HUES6 (cell line): ENCODE data around the gene ZNF681.
"Not testable (repeated sequence)": the region's sequence is repeated elsewhere in the genome, so short reads cannot be mapped to it uniquely, and the experiment has no call there.

Experiments
- H3K27ac ChIP-seq: 2 replicates; pipeline ENCODE4 v1.7.0; 2013; ENCODE audit warnings: low read depth, mild to moderate bottlenecking, low read length, inconsistent platforms
- H3K27me3 ChIP-seq: 2 replicates; pipeline ENCODE4 v1.6.1; 2013; ENCODE audit warnings: low read length; ENCODE audit not compliant: control insufficient read depth, insufficient read depth
- H3K36me3 ChIP-seq: 2 replicates; pipeline ENCODE4 v1.6.1; 2013; ENCODE audit warnings: low read length; ENCODE audit not compliant: control insufficient read depth, insufficient read depth
- H3K4me1 ChIP-seq: 2 replicates; pipeline ENCODE4 v1.6.1; 2013; ENCODE audit warnings: low read length; ENCODE audit not compliant: control insufficient read depth, insufficient read depth
- H3K4me3 ChIP-seq: 2 replicates; pipeline ENCODE4 v1.5.1; 2013; ENCODE audit warnings: low read depth, low read length
- H3K9ac ChIP-seq: one replicate; pipeline ENCODE4 v1.6.1; 2013; ENCODE audit warnings: mild to moderate bottlenecking, low read length
- H3K9me3 ChIP-seq: 2 replicates; pipeline ENCODE4 v1.6.1; 2013; ENCODE audit warnings: low read depth, low read length; ENCODE audit not compliant: control insufficient read depth, insufficient read depth

Gene ZNF681

GRCh38 chr19:23789246-23789645, 30.6 kb upstream of the ZNF681 start:
- no peak overlapping the region for H3K4me3 ChIP-seq
- no peaks in the 10 kb centered on the region for H3K27me3 ChIP-seq
- H3K9ac ChIP-seq: no peak overlapping the region
- H3K9me3 ChIP-seq: peaks cover 2% of the 10 kb centered on the region; the same call in 1 of the 2 replicates
- H3K36me3 ChIP-seq: peaks cover 67% of the 10 kb centered on the region
- no peak overlapping the region for H3K27ac ChIP-seq
- no peaks in the 10 kb centered on the region for H3K4me1 ChIP-seq

DNA sequence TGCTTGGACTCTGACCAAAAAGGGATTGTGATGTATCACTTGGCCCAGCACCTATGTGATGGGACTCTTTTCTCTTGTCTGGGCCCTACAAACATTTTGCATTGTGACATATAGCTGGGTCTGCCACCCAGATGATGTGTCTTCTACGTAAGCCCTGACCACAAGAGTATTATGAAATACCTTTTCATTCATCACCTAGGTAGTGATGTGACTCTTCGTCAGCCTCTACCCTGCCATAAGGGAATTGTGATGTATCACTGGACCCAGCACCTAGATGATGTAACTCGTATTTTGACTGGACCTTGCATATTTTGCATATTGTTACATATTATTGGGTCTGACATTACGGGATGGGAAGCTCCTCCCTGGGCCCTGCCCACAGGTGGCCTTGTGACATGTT, 29.7 kb upstream of the ZNF681 start:
- no peaks in the 10 kb centered on the region for H3K4me1 ChIP-seq
- H3K4me3 ChIP-seq: no peak overlapping the region
- H3K36me3 ChIP-seq: peaks cover 75% of the 10 kb centered on the region
- H3K27me3 ChIP-seq: no peaks in the 10 kb centered on the region
- H3K9ac ChIP-seq: no peak overlapping the region
- no peak overlapping the region for H3K27ac ChIP-seq
- H3K9me3 ChIP-seq: peaks cover 2% of the 10 kb centered on the region; the same call in 1 of the 2 replicates

- Histone ChIP-seq H3K36me3 (peaks cover 85% of the 10 kb centered on the region), H3K9me3 (peaks cover 1% of the 10 kb centered on the region; the same call in 1 of the 2 replicates), H3K4me1 (no peaks in the 10 kb centered on the region), H3K4me3 (no peak overlapping the region), H3K27ac (no peak overlapping the region), H3K27me3 (no peaks in the 10 kb centered on the region), H3K9ac (no peak overlapping the region)
Measured at GRCh38 chr19:23787106-23787505, 28.4 kb upstream of the ZNF681 start.

GRCh38 chr19:23785982-23786381, 27.3 kb upstream of the ZNF681 start:
- Histone ChIP-seq H3K27ac (no peak overlapping the region), H3K9me3 (no peaks in the 10 kb centered on the region; the same call in 1 of the 2 replicates), H3K4me3 (no peak overlapping the region), H3K4me1 (no peaks in the 10 kb centered on the region), H3K9ac (no peak overlapping the region), H3K27me3 (no peaks in the 10 kb centered on the region), H3K36me3 (peaks cover 95% of the 10 kb centered on the region)

DNA sequence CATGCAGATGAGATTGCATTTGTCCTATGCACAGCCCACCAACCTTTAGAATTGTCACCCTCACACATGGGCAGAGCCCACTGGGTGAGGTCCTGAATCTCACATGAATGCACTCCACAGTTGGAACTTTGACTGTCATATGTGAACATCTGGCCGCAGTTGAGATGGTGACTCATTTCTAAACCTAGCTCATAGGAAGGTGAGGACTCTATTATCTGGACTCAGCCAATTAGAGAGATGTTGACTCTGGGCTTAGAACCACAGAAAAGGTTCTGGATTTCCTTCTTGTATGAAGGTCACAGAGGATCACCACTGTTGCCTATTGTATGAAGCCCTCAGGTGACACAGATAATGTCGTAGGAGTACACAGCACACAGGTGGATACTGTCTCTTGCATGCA, 25.6 kb upstream of the ZNF681 start:
- Histone ChIP-seq H3K4me1 (no peaks in the 10 kb centered on the region), H3K27ac (no peak overlapping the region), H3K27me3 (no peaks in the 10 kb centered on the region), H3K9ac (no peak overlapping the region), H3K4me3 (no peak overlapping the region), H3K9me3 (no peaks in the 10 kb centered on the region), H3K36me3 (peaks cover 97% of the 10 kb centered on the region)

- no peaks in the 10 kb centered on the region for H3K9me3 ChIP-seq
- no peaks in the 10 kb centered on the region for H3K4me1 ChIP-seq
- no peak overlapping the region for H3K9ac ChIP-seq
- H3K4me3 ChIP-seq: no peak overlapping the region
- no peaks in the 10 kb centered on the region for H3K27me3 ChIP-seq
- peaks cover 95% of the 10 kb centered on the region for H3K36me3 ChIP-seq
- no peak overlapping the region for H3K27ac ChIP-seq
Measured at GRCh38 chr19:23783636-23784035, 24.9 kb upstream of the ZNF681 start.

- H3K27ac ChIP-seq: no peak overlapping the region
- H3K9me3 ChIP-seq: no peaks in the 10 kb centered on the region
- no peaks in the 10 kb centered on the region for H3K27me3 ChIP-seq
- peaks cover 93% of the 10 kb centered on the region for H3K36me3 ChIP-seq
- no peak overlapping the region for H3K9ac ChIP-seq
- H3K4me1 ChIP-seq: no peaks in the 10 kb centered on the region
- H3K4me3 ChIP-seq: no peak overlapping the region
Measured at GRCh38 chr19:23779645-23780044, 21.0 kb upstream of the ZNF681 start.

GRCh38 chr19:23778566-23778965, 19.9 kb upstream of the ZNF681 start:
- H3K9me3 ChIP-seq: no peaks in the 10 kb centered on the region
- H3K27ac ChIP-seq: no peak overlapping the region
- peaks cover 93% of the 10 kb centered on the region for H3K36me3 ChIP-seq
- no peaks in the 10 kb centered on the region for H3K4me1 ChIP-seq
- H3K9ac ChIP-seq: no peak overlapping the region
- no peaks in the 10 kb centered on the region for H3K27me3 ChIP-seq
- H3K4me3 ChIP-seq: no peak overlapping the region

- not testable (repeated sequence) for H3K9ac ChIP-seq, H3K27ac ChIP-seq, H3K4me3 ChIP-seq, H3K27me3 ChIP-seq, H3K4me1 ChIP-seq, H3K9me3 ChIP-seq
- peaks cover 91% of the 10 kb centered on the region for H3K36me3 ChIP-seq
Measured at GRCh38 chr19:23778036-23778435, 19.3 kb upstream of the ZNF681 start.

DNA sequence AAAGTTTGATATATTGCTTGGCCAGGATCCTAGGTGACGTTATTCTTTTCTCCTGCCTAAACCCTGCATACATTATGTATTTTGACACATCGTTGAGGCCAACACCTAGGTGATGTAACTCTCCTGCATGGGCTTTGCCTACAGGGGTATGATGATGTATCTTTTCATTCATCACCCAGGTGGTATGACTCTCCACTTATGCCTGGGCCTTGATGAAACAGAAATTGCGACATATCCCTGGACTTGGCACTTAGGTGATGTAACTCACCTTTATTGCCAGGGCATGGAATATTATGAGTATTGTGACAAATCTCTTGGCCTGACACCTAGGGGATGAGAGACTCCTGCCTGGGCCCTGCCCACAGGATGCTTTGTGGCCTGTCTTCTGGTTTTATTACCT, 18.5 kb upstream of the ZNF681 start:
- peaks cover 88% of the 10 kb centered on the region for H3K36me3 ChIP-seq
- no peaks in the 10 kb centered on the region for H3K9me3 ChIP-seq
- no peaks in the 10 kb centered on the region for H3K4me1 ChIP-seq

DNA sequence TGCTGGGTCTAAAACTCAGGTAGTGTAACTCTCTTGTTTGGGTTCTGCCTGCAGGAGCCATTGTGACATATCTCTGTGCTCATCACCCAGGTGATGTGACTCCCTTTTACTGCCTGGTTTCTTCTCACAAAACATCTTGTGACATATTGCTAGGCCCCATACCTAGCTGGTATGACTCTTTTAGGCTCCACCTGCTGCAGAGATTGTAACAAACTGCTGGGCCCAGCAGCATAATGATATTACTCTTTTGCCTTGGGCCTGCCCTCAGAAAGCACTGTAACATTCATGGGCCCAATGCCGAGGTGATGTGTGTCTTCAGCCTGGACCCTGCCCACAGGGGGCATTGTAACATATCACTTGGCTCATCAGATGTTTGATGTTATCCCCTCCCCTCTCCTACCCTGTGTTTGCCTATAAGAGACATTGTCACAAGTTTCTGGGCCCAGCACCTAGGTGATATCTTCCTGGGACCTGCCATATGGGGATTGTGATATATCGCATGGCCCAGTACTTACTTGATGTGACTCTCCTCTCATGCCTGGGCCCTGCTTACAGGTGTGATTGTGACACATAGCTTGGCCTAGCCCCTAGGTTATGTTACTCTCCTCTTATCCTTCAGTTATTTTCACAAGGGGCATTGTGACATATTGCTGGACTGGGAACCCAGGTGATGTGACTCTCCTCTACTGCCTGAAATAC, 18.0 kb upstream of the ZNF681 start:
- Histone ChIP-seq H3K36me3 (peaks cover 88% of the 10 kb centered on the region), H3K27ac (no peak overlapping the region), H3K4me1 (no peaks in the 10 kb centered on the region), H3K4me3 (no peak overlapping the region), H3K9me3 (no peaks in the 10 kb centered on the region), H3K9ac (no peak overlapping the region), H3K27me3 (no peaks in the 10 kb centered on the region)

More for the DNA sequence above, 18.5 kb upstream of the ZNF681 start:
- no peak overlapping the region for H3K9ac ChIP-seq
- H3K4me3 ChIP-seq: no peak overlapping the region
- H3K27ac ChIP-seq: no peak overlapping the region
- H3K27me3 ChIP-seq: no peaks in the 10 kb centered on the region
